NCI-H345 (cell line): ENCODE results near the gene RPS19.
"Not testable (repeated sequence)": the region's sequence is repeated elsewhere in the genome, so short reads cannot be mapped to it uniquely, and the experiment has no call there.

Experiments
- DNase-seq: peaks from one replicate; lab custom pipeline; 2025; lab: John Stamatoyannopoulos, UW

The RPS19 gene

GRCh38 chr19:41860419-41861115, 512 bp downstream of the RPS19 start:
- no peak for DNase-seq

DNA sequence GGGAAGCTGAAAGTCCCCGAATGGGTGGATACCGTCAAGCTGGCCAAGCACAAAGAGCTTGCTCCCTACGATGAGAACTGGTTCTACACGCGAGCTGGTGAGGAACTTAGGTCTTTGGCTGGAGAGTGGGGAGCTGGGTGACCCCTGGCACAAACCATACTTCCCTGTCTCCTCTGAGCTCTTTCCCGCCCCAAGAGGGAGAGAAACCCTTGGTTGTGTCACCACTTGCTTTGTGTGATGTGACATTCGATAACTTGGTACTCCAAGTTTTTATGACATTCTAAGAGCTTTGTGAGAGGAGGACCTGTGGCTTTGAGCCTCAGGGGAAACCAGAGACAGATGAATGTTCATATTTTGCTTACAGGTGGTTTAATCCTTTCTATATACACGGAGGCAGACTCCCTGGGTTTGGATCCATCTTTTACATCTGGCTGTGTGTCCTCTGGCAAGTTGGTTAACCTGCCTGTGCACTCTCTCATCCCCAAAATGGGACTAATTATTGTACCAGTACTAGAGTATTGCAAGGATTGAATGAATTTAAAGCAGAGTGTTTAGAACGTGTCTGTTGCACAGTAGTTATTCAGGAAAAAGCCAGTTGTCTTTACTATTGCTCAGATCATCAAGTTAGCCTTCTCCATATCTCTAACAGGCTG, 1.2 kb downstream of the RPS19 start:
- no peak for DNase-seq

- DNase-seq: no peak
Observed at GRCh38 chr19:41861846-41862245, 1.8 kb downstream of the RPS19 start.

- DNase-seq: no peak
Observed at GRCh38 chr19:41862445-41862986, 2.5 kb downstream of the RPS19 start.

DNA sequence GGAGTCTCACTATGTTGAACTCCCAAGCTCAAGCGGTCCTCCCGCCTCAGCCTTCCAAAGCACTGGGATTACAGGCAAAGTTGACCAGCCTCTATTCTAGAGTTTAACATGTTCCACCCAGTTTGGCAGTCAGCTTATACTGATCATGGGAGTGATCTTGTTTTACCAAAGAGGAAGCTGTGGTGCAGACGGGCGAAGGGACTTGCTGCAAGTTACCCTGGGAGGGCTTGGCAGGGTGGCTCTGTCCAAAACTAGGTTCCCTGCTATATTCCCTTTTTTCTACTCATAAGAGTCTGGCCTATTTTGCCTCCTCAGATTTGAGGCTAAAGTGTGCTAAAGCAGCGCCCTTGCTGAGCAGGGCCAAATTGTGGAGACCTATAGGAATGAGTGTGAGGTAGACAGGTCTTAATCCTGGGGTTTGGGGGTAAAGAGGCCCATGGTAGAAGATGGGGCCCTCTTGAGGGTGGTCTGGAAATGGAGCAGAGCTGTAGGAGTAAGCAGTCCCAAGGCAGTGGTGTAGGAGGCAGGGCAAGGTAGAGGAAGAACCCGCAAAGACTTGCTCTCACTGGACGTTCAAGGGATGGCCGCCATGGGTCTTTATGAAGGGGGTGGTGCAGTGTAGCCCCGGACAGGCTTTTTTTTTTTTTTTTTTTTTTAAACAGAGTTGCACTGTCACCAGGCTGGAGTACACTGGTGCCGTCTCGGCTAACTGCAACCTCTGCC, 3.3 kb downstream of the RPS19 start:
- no peak for DNase-seq

- DNase-seq: no peak
Observed at GRCh38 chr19:41864374-41864773, 4.3 kb downstream of the RPS19 start.

GRCh38 chr19:41866284-41866683, 6.2 kb downstream of the RPS19 start:
- no peak for DNase-seq

DNA sequence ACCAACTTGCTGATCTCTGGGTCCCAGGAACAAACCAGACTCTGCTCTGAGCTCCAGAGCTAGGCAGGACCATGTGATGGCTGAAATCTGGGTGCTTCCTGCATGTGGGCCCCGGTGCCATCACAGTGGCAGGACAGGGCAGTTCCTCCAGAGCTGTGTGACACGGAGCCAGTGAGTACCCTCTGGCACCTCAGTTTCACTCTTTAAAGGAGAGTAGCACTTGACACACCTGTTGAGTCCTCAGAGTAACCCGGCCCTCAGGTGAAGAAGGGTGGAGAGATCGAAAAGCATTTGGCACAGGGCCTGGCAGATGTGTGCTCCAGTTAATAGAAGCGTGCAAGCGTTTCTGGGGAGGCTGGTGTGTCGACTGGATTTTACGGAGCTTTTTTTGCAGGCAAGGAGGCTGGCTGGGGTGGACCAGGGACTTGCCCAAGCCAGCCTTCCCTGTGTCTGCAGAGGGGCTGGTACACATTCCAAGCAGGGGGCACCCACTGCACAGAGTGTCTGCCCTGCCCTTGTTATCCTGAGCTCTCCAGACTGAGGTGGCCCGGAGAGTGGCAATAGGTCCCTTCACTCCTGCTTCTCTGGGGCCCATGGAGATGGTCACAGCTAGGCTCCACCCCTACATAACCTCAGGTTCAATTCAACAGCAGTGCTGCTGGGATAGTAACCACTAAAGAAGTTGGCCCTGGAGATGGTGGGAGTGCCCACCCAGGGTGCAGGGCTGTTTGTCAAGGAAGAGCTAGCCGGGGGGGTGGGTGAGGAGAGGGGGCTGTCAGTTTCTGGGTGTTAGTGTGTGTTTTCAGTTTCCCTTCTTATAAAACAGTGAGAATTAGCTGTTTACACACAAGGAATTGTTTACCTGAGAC, 8.3 kb downstream of the RPS19 start:
- DNase-seq: peak; percentile 22

DNA sequence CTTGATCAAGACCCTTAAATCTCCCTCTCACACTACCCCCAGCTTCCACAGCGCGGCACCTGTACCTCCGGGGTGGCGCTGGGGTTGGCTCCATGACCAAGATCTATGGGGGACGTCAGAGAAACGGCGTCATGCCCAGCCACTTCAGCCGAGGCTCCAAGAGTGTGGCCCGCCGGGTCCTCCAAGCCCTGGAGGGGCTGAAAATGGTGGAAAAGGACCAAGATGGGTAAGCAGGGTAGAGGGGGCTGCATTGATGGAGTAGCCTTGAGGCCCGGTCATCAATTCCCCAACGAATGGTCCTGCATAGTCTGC, 8.9 kb downstream of the RPS19 start:
- no peak for DNase-seq

DNA sequence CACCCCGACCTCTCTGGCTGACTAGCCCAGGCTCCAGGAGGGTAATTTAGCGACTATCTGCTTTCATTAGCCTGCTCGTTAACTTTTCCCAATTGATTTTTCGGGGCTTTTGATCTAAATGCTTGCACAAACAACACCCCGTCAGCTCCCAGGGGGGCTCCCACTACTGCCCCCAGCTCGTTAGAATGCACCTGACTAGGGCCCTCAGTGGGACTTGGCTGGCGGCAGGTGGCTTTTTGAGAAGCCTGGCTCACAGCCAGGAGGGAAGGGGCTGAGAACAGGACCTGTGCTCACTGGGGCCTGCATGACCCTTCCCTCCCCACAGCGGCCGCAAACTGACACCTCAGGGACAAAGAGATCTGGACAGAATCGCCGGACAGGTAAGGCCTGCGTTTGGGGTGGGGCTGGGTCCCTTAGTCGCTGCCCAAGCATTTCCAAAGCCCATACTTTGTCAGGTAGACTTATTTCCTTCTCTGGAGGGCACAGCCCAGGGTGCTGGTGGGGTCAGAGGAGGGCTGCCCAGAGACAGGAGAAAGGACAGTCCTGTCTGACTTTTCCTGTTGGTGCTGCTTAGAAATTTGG, 9.4 kb downstream of the RPS19 start:
- no peak for DNase-seq

DNA sequence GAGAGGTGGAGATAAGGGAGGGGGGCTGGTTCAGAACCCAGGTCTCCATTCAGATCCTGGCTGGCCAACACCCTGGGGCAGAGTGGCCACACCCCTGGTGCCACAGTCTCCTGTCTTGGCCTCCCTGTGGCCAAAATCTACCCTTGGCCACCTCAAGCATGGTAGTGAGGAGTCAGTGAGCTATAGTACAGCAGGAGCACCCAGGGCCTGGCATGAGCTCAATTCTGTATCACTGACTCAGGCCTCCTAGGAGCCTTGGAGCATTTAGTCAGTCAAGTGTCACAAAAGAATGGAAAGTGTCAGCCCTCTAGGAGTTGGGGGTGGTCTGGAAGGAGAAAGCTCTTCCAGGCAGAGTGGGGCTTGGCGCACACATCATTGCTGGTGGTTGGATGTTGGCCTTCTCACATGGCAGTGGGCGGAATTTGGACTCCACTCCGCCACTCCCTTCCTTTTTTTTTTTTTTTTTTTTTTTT, 10.4 kb downstream of the RPS19 start:
- DNase-seq: no peak

GRCh38 chr19:41871573-41872383, 11.7 kb downstream of the RPS19 start:
- no peak for DNase-seq

DNA sequence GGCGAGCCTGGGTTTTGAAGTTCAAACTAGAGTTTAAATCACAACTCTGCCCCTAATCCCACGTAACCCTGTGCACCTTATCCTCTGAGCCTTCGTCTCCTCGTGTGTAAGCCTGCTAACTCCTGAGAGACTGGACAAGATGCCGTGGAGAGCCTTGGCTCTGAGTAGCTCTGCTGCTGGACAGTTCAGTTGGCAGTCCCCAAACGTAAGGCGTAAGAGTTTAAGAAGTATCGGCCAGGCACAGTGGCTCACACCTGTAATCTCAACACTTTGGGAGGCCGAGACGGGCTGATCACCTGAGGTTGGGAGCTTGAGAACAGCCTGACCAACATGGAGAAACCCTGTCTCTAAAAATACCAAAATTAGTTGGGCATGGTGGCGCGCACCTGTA, 12.3 kb downstream of the RPS19 start:
- DNase-seq: no peak

DNA sequence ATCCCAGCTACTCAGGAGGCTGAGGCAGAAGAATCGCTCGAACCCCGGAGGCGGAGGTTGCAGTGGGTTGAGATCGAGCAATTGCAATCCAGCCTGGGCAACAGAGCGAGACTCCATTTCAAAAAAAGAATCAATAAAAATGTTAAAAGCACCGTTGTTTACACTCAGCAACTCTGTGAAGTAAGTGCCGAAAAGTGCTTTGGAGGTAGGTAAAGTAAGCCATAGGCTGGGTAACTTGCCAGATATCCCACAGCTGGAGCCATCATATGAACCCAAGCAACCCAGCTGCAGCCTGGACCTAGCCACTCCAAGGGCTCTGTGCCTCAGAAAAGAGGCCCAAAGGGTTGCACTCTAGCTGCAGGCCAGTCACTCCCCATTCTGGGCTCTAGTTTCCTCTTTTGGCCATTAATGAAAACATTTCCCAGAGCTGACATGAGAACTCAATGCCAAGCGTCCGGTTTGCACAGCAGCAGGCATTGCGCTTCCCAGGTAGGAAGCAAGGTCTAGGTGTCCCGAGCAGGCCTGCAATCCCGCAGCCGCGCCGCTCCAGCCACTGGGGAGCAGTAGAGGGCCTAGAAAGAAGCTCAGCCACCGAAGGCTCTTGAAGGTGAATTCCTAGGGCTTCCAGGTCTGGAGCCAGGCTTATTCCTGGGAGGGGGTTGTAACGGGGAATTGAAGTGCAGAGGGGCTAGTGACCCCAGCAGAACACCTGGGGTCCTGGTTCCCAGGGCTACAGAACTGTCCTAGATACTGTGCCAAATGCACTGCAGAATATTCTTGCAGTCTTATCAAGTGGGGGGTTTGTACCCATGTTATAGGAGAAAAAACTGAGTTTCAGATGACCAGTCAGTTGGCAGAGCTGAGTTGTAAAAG, 13.0 kb downstream of the RPS19 start:
- DNase-seq: peak; percentile 52

DNA sequence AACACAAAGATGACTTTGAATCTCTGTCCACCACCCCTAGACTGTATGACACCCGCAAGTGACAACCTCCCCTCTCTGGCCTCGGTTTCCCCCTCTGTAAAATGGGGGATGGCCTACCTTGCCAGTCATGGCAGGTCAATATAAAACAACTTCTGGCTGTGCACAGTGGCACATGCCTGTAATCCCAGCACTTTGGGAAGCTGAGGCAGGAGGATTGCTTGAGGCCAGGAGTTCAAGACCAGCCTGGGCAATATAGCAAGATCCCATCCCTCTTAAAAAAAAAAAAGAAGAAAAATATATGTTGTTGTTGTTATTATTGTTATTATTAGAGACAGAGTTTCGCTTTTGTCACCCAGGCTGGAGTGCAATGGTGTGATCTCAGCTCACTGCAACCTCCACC, 15.9 kb downstream of the RPS19 start:
- DNase-seq: not testable (repeated sequence)

- no peak for DNase-seq
Observed at GRCh38 chr19:41876847-41877832, 17.1 kb downstream of the RPS19 start, which contains the start of gene CD79A. TSS of gene CD79A (plus strand) at chr19:41877279. CDS start at chr19:41877305, 26 bp downstream.

DNA sequence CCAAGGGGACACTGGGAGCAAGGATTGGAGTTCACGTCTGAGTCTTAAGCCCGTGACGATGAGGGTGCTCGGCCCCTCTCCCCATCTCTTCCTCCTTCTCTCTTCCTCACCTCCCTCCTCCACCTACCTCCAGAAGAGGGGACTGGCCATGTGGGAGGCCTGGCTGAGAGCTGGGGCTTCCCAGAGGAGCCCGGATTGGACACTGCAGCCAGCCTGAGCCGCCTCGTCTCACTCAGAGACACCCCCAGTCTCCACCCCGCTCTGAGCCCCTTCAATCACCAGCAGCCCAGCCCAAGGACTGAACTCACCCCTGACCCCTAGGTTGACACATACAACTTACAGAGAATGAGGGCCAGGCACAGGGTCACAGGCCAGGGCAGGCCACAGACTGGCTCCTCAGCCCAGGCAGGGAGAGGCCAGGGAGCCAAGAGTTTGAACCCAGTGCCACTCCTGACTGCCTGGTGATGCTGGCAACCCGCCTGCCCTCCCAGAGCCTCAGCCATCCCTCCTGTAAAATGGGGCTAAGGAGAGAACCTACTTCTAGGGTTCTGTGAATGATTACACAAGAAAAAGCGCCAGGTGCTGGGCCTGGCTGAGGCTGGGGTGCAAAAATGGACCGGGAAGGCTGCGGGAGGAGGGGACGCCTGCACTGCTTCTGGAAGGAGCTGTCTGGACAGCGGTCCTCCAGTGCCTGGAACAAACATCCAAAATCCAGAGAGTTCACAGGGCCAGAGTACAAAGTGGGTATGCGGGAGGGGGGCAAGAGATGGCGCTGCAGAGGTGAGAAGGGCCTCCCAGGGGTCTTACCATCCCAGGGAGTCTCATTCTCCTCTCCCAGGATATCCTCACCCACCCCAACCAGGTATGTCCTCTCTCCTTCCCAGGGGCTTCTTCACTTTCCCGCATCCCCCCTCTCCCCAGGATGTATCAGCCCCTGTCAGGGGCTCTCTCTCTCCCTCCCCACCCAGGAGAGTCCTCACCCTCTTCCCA, 18.2 kb downstream of the RPS19 start:
- DNase-seq: no peak
